GM12878 (cell line): ENCODE results near the gene ERCC2.

ENCODE experiments used
- CHD4 ChIP-seq: fragments of 200-600 bp; sonication (generic); IDR thresholded peaks from 2 replicates; pipeline ENCODE4 v1.6.1; 2016; ENCODE audit warnings: mild to moderate bottlenecking
- CREB1 ChIP-seq: IDR thresholded peaks from 2 replicates; pipeline ENCODE4 v1.6.1; 2012; ENCODE audit warnings: low read depth, mild to moderate bottlenecking, inconsistent platforms
- EP300 ChIP-seq, 2 experiments: fragments of 150-350 bp in 1 of 2; IDR thresholded peaks; 2 replicates each; pipeline ENCODE4 v1.6.1; 2011 to 2012; ENCODE audit warnings: low read depth in 2 of 2, low read length in 2 of 2, borderline replicate concordance in 1 of 2, improper control_type of control experiment in 1 of 2, inconsistent platforms in 1 of 2; ENCODE audit not compliant: control insufficient read depth in 1 of 2
- EZH2 ChIP-seq: IDR thresholded peaks from 2 replicates; pipeline ENCODE4 v1.6.1; 2012; ENCODE audit warnings: low read depth, mild to moderate bottlenecking, control low read depth, inconsistent platforms, low read length, borderline replicate concordance; ENCODE audit not compliant: control insufficient read depth
- MYC ChIP-seq: IDR thresholded peaks from 2 replicates; pipeline ENCODE4 v1.6.1; 2011; ENCODE audit warnings: mild to moderate bottlenecking, low read length, moderate library complexity, inconsistent platforms; ENCODE audit not compliant: insufficient read depth, insufficient replicate concordance, insufficient read length, severe bottlenecking
- NFYB ChIP-seq: IDR thresholded peaks from 2 replicates; pipeline ENCODE4 v1.6.1; 2011; ENCODE audit warnings: low read depth, mild to moderate bottlenecking, low read length, improper control_type of control experiment, moderate library complexity; ENCODE audit not compliant: insufficient read depth
- POLR2A ChIP-seq: IDR thresholded peaks from 2 replicates; pipeline ENCODE4 v1.6.1; 2011; ENCODE audit warnings: low read depth, mild to moderate bottlenecking, low read length
- SUPT20H ChIP-seq: IDR thresholded peaks from 2 replicates; pipeline ENCODE4 v1.6.1; 2011; ENCODE audit warnings: low read depth, mild to moderate bottlenecking, low read length, moderate library complexity, borderline replicate concordance; ENCODE audit not compliant: control insufficient read depth
- TAF1 ChIP-seq: IDR thresholded peaks from 2 replicates; pipeline ENCODE4 v1.6.1; 2011; ENCODE audit warnings: mild to moderate bottlenecking, low read depth, low read length, borderline replicate concordance
- TBL1XR1 ChIP-seq: IDR thresholded peaks from 2 replicates; pipeline ENCODE4 v1.6.1; 2012; ENCODE audit warnings: low read depth, low read length, improper control_type of control experiment
- YY1 ChIP-seq: IDR thresholded peaks from 2 replicates; pipeline ENCODE4 v1.6.1; 2011; ENCODE audit warnings: low read depth, mild to moderate bottlenecking, low read length
- TF ChIP-seq, protein P1 (sequence below), 3 experiments: IDR thresholded peaks in 2 of 3; conservative IDR thresholded peaks in 1 of 3; 2 replicates each; pipeline ENCODE4 v1.5.1; 2011; ENCODE audit warnings: low read depth in 3 of 3, low read length in 3 of 3, mild to moderate bottlenecking in 3 of 3, control low read depth in 2 of 3, moderate library complexity in 2 of 3, inconsistent platforms in 1 of 3, mixed read lengths in 1 of 3; ENCODE audit not compliant: control insufficient read depth in 2 of 3, insufficient read depth in 1 of 3; ENCODE audit errors: extremely low read depth in 1 of 3
- TF ChIP-seq, protein P2 (sequence below): IDR thresholded peaks from 2 replicates; pipeline ENCODE4 v1.6.1; 2012; ENCODE audit warnings: low read depth, low read length, improper control_type of control experiment
- TF ChIP-seq, protein P3 (sequence below): IDR thresholded peaks from 2 replicates; pipeline ENCODE4 v1.6.1; 2012; ENCODE audit warnings: mild to moderate bottlenecking, low read depth, low read length

DNA sequence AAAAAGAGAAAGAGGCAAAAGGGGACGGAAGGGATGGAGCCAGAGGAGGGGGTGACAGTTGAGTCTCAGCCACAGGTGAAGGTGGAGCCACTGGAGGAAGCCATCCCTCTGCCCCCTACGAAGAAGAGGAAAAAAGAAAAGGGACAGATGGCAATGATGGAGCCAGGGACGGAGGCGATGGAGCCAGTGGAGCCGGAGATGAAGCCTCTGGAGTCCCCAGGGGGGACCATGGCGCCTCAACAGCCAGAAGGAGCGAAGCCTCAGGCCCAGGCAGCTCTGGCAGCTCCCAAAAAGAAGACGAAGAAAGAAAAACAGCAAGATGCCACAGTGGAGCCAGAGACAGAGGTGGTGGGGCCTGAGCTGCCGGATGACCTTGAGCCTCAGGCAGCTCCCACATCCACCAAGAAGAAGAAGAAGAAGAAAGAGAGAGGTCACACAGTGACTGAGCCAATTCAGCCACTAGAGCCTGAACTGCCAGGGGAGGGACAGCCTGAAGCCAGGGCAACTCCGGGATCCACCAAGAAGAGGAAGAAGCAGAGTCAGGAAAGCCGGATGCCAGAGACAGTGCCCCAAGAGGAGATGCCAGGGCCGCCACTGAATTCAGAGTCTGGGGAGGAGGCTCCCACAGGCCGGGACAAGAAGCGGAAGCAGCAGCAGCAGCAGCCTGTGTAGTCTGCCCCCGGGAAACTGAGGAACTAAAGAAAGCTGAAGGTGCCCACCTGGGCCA is 38.6 kb upstream of the ERCC2 start:
- TF ChIP-seq, protein P1, sequence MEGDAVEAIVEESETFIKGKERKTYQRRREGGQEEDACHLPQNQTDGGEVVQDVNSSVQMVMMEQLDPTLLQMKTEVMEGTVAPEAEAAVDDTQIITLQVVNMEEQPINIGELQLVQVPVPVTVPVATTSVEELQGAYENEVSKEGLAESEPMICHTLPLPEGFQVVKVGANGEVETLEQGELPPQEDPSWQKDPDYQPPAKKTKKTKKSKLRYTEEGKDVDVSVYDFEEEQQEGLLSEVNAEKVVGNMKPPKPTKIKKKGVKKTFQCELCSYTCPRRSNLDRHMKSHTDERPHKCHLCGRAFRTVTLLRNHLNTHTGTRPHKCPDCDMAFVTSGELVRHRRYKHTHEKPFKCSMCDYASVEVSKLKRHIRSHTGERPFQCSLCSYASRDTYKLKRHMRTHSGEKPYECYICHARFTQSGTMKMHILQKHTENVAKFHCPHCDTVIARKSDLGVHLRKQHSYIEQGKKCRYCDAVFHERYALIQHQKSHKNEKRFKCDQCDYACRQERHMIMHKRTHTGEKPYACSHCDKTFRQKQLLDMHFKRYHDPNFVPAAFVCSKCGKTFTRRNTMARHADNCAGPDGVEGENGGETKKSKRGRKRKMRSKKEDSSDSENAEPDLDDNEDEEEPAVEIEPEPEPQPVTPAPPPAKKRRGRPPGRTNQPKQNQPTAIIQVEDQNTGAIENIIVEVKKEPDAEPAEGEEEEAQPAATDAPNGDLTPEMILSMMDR (IDR thresholded peaks at IDR 0.05 in 2 of 3, conservative IDR thresholded peaks at IDR 0.05 in 1 of 3; ENCODE audit: control insufficient read depth in 2 of 3, extremely low read depth in 1 of 3, insufficient read depth in 1 of 3, low read depth in 3 of 3, low read length in 3 of 3): no peak
- TF ChIP-seq YY1 (no peak), NFYB (no peak), CREB1 (no peak), POLR2A (0 out of 2 replicates have a peak, but pooled peaks have one; percentile 14), TBL1XR1 (no peak), EP300 (IDR thresholded peaks at IDR 0.05; ENCODE audit: borderline replicate concordance in 1 of 2, control insufficient read depth in 1 of 2, low read depth in 2 of 2, low read length in 2 of 2) (no peak), EZH2 (no peak), TAF1 (no peak), MYC (no peak), SUPT20H (no peak), CHD4 (no peak)
- TF ChIP-seq, protein P2, sequence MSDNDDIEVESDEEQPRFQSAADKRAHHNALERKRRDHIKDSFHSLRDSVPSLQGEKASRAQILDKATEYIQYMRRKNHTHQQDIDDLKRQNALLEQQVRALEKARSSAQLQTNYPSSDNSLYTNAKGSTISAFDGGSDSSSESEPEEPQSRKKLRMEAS: no peak
- TF ChIP-seq, protein P3, sequence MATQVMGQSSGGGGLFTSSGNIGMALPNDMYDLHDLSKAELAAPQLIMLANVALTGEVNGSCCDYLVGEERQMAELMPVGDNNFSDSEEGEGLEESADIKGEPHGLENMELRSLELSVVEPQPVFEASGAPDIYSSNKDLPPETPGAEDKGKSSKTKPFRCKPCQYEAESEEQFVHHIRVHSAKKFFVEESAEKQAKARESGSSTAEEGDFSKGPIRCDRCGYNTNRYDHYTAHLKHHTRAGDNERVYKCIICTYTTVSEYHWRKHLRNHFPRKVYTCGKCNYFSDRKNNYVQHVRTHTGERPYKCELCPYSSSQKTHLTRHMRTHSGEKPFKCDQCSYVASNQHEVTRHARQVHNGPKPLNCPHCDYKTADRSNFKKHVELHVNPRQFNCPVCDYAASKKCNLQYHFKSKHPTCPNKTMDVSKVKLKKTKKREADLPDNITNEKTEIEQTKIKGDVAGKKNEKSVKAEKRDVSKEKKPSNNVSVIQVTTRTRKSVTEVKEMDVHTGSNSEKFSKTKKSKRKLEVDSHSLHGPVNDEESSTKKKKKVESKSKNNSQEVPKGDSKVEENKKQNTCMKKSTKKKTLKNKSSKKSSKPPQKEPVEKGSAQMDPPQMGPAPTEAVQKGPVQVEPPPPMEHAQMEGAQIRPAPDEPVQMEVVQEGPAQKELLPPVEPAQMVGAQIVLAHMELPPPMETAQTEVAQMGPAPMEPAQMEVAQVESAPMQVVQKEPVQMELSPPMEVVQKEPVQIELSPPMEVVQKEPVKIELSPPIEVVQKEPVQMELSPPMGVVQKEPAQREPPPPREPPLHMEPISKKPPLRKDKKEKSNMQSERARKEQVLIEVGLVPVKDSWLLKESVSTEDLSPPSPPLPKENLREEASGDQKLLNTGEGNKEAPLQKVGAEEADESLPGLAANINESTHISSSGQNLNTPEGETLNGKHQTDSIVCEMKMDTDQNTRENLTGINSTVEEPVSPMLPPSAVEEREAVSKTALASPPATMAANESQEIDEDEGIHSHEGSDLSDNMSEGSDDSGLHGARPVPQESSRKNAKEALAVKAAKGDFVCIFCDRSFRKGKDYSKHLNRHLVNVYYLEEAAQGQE: no peak
